Esophagus muscularis mucosa (tissue), 3 donors: Measurements from ENCODE around the gene IQCE.

Source experiments
- CTCF ChIP-seq, 3 experiments: fragments of 200-600 bp in 2 of 3; fragments of 450-650 bp in 1 of 3; sonication (generic) in 2 of 3; IDR thresholded peaks; one replicate each; pipeline ENCODE4 v1.5.1; 2017 to 2019; ENCODE audit warnings: antibody characterized with exemption in 3 of 3, mild to moderate bottlenecking in 2 of 3, moderate library complexity in 1 of 3
- POLR2A ChIP-seq: fragments of 450-650 bp; IDR thresholded peaks from one replicate; pipeline ENCODE4 v1.6.1; 2017; ENCODE audit warnings: antibody characterized with exemption, moderate library complexity, mild to moderate bottlenecking, low read depth
- POLR2AphosphoS5 ChIP-seq, 2 donors: sonication (generic); formaldehyde crosslinking; IDR thresholded peaks; one replicate each; pipeline ENCODE4 v1.6.1; 2017; ENCODE audit warnings: antibody characterized with exemption in 2 of 2

GRCh38 chr7:2572101-2572842, 13.5 kb downstream of the IQCE start:
- no peak for TF ChIP-seq CTCF (IDR thresholded peaks at IDR 0.05)
- no peak for TF ChIP-seq POLR2A
- TF ChIP-seq POLR2AphosphoS5 (IDR thresholded peaks at IDR 0.05): no peak
